GM21737 (cell line): ENCODE measurements around the gene GPI.
"Not testable (repeated sequence)": the region's sequence is repeated elsewhere in the genome, so short reads cannot be mapped to it uniquely, and the experiment has no call there.

Experiments
- ATAC-seq: cut with Tn5 transposase; IDR thresholded peaks from one replicate; pipeline ENCODE4 v1.9.1; 2021; ENCODE audit warnings: mild to moderate bottlenecking, moderate library complexity; ENCODE audit not compliant: unreplicated experiment

Gene GPI

GRCh38 chr19:34366738-34367623, 2.0 kb downstream of the GPI start:
- no peak for ATAC-seq

- ATAC-seq, result no peak
Observed at GRCh38 chr19:34367624-34367957, 2.6 kb downstream of the GPI start.

- ATAC-seq, result no peak
Observed at GRCh38 chr19:34368338-34368737, 3.3 kb downstream of the GPI start.

- ATAC-seq, result not testable (repeated sequence)
Observed at GRCh38 chr19:34369166-34369565, 4.2 kb downstream of the GPI start.

- ATAC-seq, result no peak
Observed at GRCh38 chr19:34370117-34370516, 5.1 kb downstream of the GPI start.

- ATAC-seq, result no peak
Observed at GRCh38 chr19:34370983-34371382, 6.0 kb downstream of the GPI start.

GRCh38 chr19:34373601-34374288, 8.7 kb downstream of the GPI start:
- ATAC-seq, result no peak

GRCh38 chr19:34375598-34375997, 10.6 kb downstream of the GPI start:
- no peak for ATAC-seq

- no peak for ATAC-seq
Observed at GRCh38 chr19:34380639-34381241, 15.7 kb downstream of the GPI start.

GRCh38 chr19:34381399-34382251, 16.6 kb downstream of the GPI start:
- ATAC-seq, result no peak

GRCh38 chr19:34382471-34382870, 17.5 kb downstream of the GPI start:
- no peak for ATAC-seq

GRCh38 chr19:34383599-34383998, 18.6 kb downstream of the GPI start:
- no peak for ATAC-seq

GRCh38 chr19:34386645-34387445, 21.8 kb downstream of the GPI start:
- no peak for ATAC-seq

- no peak for ATAC-seq
Observed at GRCh38 chr19:34387446-34387810, 22.4 kb downstream of the GPI start.

GRCh38 chr19:34388745-34389144, 23.7 kb downstream of the GPI start:
- not testable (repeated sequence) for ATAC-seq

GRCh38 chr19:34391813-34392212, 26.8 kb downstream of the GPI start:
- no peak for ATAC-seq

GRCh38 chr19:34393031-34393430, 28.0 kb downstream of the GPI start:
- no peak for ATAC-seq

GRCh38 chr19:34393629-34394028, 28.6 kb downstream of the GPI start:
- no peak for ATAC-seq

GRCh38 chr19:34397853-34398252, 32.9 kb downstream of the GPI start:
- no peak for ATAC-seq

GRCh38 chr19:34399886-34400285, 34.9 kb downstream of the GPI start:
- ATAC-seq, result no peak
